ENCODE results near the gene ZC3H7A.

Gene ZC3H7A

DNA sequence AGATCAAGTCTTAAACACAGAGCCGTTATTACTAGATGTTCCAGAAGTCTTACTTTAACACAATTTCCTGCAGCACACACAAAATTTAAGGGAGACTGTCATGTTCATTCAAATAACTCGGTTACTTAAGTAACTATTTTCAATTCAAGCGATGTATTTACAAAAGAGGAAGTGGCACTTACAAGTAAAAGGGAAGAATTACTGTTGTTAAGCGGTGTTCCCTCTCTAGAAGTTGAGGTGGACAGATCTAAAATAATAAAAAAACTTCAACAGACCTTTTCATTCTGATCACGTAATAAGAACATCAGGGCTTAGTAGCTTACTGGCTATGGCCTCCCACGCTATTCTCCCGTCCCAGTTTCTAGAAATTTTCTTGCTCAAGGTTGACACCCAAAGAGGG is 28.2 kb downstream of the ZC3H7A start:
- no peak for DNase-seq
- H3K36me3 ChIP-seq (replicated peaks), result peaks cover 78% of the 10 kb centered on the region
- H3K27ac ChIP-seq, result no peak overlapping the region
- in situ Hi-C loops (cut with HindIII; ENCODE audit: low pct_ligation_motif_present, low sequenced_read_pairs), result no loop called here
- no peaks in the 10 kb centered on the region for H3K27me3 ChIP-seq (replicated peaks)
- TF ChIP-seq, protein P1, sequence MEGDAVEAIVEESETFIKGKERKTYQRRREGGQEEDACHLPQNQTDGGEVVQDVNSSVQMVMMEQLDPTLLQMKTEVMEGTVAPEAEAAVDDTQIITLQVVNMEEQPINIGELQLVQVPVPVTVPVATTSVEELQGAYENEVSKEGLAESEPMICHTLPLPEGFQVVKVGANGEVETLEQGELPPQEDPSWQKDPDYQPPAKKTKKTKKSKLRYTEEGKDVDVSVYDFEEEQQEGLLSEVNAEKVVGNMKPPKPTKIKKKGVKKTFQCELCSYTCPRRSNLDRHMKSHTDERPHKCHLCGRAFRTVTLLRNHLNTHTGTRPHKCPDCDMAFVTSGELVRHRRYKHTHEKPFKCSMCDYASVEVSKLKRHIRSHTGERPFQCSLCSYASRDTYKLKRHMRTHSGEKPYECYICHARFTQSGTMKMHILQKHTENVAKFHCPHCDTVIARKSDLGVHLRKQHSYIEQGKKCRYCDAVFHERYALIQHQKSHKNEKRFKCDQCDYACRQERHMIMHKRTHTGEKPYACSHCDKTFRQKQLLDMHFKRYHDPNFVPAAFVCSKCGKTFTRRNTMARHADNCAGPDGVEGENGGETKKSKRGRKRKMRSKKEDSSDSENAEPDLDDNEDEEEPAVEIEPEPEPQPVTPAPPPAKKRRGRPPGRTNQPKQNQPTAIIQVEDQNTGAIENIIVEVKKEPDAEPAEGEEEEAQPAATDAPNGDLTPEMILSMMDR (IDR thresholded peaks at IDR 0.05; ENCODE audit: low read depth, low read length, missing control alignments), result no peak
- H3K4me3 ChIP-seq (ENCODE audit: low read depth, low read length), result no peak overlapping the region

DNA sequence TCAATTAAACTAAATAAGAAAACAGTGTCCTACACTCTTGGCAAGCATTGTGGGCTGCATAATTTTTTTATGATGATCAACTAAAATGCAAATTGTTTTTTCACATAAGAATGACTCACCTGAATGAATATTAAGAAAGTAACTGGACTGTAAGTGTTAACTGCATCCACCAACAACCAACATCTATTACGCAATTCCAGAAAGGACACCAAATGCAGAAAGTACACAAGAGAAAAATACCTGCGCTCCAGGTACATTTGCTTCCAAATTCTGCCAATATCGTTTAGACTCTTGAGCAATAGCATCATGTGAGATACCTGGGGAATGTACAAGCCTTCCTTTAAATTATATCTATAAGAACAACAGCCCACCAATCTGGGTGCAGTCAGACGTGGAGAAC is 34.6 kb downstream of the ZC3H7A start:
- H3K27me3 ChIP-seq (replicated peaks), result no peaks in the 10 kb centered on the region
- peaks cover 59% of the 10 kb centered on the region for H3K36me3 ChIP-seq (replicated peaks)
- TF ChIP-seq, protein P1 (IDR thresholded peaks at IDR 0.05; ENCODE audit: low read depth, low read length, missing control alignments), result no peak
- in situ Hi-C loops (cut with HindIII; ENCODE audit: low pct_ligation_motif_present, low sequenced_read_pairs), result no loop called here
- DNase-seq, result no peak
- H3K4me3 ChIP-seq (ENCODE audit: low read depth, low read length), result no peak overlapping the region
- no peak overlapping the region for H3K27ac ChIP-seq

DNA sequence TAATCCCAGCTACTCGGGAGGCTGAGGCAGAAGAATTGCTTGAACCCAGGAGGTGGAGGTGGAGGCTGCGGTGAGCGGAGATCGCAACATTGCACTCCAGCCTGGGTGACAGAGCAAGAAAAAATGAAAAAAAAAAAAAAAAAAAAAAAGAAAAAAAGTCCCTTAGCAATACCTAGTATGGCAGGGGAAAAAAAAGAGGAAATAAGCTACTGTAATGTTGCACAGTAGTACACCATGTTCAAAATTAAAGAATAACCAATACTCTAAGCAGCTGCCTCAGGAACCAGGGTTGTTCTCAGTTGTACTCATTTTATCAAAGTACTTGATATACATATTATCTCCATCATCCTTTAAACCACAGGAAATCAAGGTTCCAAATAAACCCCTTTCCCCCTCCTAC is 37.1 kb downstream of the ZC3H7A start:
- TF ChIP-seq, protein P1 (IDR thresholded peaks at IDR 0.05; ENCODE audit: low read depth, low read length, missing control alignments), result no peak
- Histone ChIP-seq H3K27me3 (replicated peaks) (no peaks in the 10 kb centered on the region), H3K36me3 (replicated peaks) (peaks cover 58% of the 10 kb centered on the region), H3K4me3 (ENCODE audit: low read depth, low read length) (no peak overlapping the region), H3K27ac (no peak overlapping the region)
- in situ Hi-C loops (cut with HindIII; ENCODE audit: low pct_ligation_motif_present, low sequenced_read_pairs), result no loop called here
- DNase-seq, result no peak

DNA sequence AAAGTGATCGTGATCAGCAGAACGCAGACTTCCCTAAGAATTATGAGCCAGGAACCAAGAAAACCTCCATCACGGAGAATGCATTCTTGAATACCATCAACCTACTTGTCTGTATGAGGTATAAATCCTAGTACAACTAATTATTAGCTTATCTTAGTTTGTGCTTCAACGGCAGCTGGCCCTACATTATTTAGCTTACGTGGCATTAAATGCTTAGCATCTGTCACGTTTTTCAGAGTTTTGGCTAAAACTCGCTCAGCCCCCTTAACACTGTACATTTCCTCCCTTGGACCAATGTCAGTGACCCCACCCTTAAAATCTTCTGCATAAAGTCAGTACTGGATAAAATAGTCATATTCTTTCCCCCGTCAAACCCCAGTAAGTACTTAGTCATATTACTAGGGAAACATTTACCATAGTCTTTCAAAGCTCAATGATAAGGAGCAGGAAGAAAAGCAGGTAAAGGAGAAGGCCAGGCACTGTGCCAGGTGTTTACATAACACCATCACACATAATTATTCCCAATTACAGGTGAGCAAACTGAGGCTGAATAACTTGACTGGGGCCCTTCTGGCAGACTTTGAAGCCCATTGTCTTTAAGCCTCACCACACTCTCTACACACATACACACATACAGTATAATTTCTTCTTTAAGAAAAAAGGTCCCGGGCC is 37.8 kb downstream of the ZC3H7A start:
- TF ChIP-seq, protein P1 (IDR thresholded peaks at IDR 0.05; ENCODE audit: low read depth, low read length, missing control alignments), result no peak
- peaks cover 51% of the 10 kb centered on the region for H3K36me3 ChIP-seq (replicated peaks)
- no peaks in the 10 kb centered on the region for H3K27me3 ChIP-seq (replicated peaks)
- no peak overlapping the region for H3K27ac ChIP-seq
- in situ Hi-C loops (cut with HindIII; ENCODE audit: low pct_ligation_motif_present, low sequenced_read_pairs), result no loop called here
- H3K4me3 ChIP-seq (ENCODE audit: low read depth, low read length), result no peak overlapping the region
- DNase-seq, result no peak

GRCh38 chr16:11757671-11758545 is 39.1 kb downstream of the ZC3H7A start:
- no peaks in the 10 kb centered on the region for H3K27me3 ChIP-seq (replicated peaks)
- in situ Hi-C loops (cut with HindIII; ENCODE audit: low pct_ligation_motif_present, low sequenced_read_pairs), result no loop called here
- peaks cover 51% of the 10 kb centered on the region for H3K36me3 ChIP-seq (replicated peaks)
- H3K27ac ChIP-seq, result peak overlapping the region; percentile 22
- peak; percentile 87 for DNase-seq
- no peak overlapping the region for H3K4me3 ChIP-seq (ENCODE audit: low read depth, low read length)
- TF ChIP-seq, protein P1 (IDR thresholded peaks at IDR 0.05; ENCODE audit: low read depth, low read length, missing control alignments), result peak; percentile 11
